HuH-7.5 (cell line): Measurements from ENCODE around the gene NES.

Source experiments
- DNase-seq: peaks from one replicate; pipeline ENCODE4 v3.0.0; 2011; ENCODE audit warnings: low spot score

Gene NES

DNA sequence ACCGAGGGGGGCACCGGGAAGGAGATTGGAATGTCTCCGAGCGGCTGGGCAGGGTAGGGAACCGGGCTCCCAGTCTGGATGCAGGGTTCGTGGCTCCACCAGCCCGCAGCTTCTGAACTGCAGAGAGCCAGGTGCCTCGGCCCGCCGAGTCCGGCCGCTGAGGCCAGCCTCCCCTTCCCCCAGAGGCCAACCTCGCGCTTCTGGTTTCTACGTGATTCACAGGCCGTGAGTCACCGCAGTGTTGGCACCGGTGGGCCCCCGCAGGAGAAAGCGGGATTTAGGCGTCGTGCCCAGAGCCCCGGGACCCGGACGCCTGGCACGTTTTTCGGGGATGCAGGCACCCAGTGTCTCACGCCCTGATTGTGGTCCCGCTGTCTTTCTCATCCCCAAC, 27.7 kb upstream of the NES start:
- DNase-seq: no peak

DNA sequence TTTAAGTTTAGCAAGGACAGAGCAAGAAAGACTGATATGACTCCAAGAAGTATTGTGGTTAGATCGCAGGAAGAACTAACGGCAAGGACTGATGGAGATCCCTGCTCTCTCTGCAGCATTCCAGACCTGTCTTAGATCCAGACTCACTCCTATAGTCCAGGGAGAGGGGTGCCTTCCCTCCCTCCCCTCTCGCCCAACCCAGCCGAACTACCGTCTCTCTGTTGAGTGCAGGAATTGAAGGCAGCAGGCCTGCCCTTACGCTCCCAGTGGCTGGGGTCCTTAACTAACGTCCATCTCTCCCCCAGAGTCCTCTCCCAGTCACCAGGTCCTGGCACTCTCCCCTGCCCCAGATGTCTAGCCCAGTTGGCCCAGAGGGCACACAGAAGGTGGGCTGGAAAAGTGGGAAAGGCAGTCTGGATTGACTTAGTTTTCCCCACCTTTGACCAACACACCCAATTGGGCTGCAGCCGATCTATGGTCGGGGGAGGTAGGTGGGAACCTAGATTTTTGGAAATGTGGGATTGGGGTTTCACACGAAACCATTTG, 27.0 kb upstream of the NES start:
- no peak for DNase-seq

DNA sequence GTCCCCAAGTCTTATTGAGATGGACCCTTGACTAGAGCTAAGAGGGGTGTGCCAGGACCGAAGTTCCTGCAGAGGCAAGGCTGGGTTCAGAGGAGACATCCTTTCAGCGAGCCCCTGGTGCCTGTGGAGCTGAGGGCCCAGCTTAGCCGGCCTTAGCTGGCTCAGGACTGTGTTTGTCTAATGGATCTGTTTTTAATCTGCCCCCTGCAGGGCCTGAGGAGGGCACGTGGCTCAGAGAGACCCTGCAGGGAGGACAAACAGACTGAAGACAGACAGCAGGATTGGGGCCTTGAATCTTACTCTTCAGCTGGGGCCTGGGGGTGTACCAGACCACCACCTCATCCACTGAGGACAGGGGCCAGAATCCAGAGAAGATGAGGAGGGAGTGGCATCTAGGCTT, 26.5 kb upstream of the NES start:
- DNase-seq: no peak

- no peak for DNase-seq
These were observed 26.1 kb upstream of the NES start for GRCh38 chr1:156703336-156703735.

DNA sequence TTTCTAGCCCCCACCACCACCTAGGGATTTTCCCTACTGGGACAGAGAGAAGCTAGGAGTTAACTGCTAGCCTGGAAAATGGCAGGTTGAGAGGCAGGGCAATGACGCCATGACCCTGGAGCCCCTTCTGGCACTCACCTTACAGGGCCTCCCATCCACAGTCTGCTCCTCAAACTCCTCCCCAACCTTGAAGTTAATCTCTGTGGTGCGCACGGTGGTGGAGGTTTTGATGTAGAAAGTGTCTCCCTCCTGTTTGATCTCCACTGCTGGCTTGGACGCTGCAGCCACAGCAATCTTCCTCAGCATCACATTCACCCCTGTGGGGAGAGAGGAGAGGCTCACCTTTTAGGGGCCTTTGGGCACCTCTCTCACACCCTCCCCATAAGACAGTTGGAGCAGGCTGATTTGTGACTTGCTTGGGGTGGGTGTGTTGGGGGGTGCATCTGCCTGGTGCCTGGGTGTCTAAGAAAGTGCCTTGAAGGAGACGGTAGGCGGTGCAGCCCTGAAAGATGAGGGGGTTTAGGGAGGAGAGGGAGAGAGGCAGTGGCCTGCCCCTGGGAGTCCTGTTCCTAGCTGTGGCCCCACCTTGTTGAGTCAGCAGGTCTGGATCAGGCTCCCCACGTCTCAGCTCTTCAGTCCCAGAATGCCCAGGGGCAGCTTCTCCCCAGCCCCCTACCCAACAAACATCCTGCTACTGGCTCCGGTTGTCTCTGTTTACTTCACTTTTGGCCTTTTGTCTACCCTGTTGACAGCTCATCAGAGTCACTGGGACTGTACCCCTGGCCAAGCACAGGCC, 23.7 kb upstream of the NES start:
- no peak for DNase-seq

DNA sequence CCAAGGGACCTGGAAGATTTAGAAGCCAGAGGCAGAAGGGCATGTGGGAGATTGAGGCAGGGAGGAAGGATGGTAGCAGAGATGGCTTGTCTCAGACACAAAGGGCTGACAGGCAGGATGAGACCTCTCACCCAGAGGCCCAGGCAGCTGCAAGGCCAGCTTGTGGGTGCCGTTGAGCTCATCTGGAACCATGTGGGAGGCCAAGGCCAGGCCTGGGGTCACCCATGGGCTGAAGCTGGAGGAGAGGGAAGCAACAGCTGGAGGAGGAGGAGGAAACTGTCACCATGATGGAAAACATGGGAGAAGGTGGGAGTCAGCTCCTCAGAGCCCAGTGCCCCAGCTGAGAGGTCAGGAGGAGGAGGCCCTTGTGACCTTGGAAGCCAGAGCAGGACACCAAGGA, 21.8 kb upstream of the NES start:
- no peak for DNase-seq

DNA sequence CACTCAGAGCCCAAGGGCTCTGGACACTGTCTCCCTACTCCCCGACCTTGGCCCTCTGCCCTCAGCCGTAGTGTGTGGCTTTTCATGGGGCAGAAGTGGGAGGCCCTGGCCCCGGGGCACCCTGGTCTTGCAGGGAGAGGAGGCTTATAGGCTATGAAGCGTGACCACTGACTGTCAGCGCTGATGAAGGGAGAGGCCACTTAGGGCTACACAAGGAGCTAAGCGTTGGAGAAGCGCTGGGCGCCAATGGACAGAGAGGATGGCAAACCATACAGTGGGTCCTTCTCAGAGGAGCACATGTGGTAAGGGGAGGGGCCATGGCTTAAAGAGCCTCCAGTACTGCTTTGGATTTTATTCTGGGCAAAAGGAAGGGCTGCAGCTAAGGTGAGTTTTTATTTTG, 20.3 kb upstream of the NES start:
- DNase-seq: no peak

DNA sequence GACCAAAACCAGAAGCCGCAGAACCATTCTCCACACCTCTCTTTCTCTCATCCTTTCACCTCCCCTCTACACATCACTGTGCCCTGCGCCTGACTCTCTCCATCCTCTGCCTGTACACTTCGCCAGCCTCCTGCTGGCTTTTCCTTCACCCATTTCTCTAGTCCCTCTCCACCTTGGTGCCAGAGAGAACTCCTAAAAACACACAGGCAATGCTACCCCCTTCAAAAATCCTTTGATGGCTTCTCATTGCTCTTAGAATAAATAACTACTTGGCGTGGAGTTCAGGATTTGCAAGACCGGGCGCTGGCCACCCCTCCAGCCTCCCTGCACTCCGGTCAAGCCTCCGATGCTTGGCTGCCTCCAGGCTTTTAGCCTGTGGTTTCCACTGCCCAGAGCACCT, 19.5 kb upstream of the NES start:
- no peak for DNase-seq

DNA sequence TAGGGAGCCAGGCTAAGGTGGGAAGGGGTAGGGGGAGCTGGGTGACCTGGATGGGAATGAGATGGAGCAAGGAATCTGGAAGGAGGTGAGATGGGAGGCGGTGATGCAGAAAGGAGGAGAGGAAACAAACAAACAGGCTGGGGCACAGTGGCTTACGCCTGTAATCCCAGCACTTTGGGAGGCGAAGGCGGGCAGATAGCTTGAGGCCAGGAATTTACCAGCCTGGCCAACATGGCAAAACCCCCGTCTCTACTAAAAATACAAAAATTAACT, 17.4 kb upstream of the NES start:
- DNase-seq: no peak

GRCh38 chr1:156693848-156694689, 16.9 kb upstream of the NES start:
- DNase-seq: no peak

DNA sequence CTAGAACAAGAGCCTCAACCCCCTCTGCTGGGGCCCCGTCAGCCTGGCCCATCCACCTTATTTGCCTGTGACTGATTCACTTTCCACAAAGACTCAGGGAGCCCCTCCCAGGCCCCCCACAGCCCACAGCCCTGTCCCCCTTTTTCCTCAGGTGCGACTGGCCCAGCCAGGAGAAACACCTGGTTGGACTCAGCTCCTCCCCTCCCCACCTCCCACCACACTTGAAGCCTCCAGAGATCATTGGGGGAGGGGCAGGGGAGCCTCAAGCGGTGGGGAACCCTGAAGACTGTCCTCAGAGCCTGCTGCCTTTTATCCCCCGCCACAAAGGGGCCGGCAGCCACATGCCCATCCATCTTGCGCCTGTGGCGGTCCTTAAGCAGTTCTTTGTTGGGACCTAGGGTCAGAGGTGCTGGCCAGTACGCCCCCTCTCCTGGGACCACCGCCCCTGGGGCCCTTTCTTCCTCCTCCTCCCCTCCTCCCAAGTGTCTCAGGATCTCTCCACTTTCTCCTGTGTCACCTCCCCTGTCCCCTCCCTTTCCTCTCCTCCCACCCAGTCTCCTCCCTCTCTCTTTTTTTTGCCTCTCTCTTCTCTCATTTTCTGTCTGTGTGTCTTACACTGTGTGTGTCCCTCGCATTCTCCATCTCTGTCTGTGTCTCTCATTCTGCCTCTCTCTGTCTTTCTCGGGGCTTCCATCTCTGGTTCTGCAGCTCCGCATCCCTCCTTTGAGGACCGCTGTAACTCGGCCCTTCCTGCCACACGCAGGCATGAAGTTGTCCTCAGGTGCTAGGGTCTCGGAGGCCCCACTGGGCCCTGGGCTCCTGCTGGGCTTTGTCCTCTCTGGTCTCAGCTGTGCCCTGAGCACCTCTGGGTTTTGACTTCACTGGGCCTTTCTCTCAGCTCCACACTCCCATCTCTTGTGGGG, 16.0 kb upstream of the NES start:
- no peak for DNase-seq

DNA sequence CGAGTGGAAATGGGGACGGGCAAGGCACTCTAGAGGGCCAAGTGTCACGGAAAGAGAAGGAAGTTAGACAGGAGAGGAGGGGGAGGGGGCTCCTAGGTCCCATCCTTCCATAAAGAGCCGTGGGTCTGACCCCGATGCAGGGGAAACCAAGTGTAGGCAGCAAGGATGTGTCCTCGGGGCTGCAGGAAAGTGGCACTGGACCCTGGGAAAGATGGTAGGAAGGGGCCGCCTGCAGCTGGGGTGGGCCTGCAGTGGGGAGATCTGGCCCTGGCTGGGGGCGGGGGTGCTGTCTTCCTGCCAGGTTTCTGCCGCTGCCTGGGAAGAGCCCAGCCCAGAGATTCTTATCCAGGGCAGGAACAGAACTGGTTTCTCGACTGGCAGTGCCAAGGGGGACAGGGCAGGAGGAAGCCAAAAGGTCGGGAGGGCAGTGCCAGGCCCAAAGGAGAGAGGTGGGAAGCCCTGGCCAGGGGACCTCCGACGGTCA, 15.3 kb upstream of the NES start:
- no peak for DNase-seq

GRCh38 chr1:156691665-156692440, 14.6 kb upstream of the NES start:
- DNase-seq: no peak

- DNase-seq: no peak
These were observed 14.0 kb upstream of the NES start for GRCh38 chr1:156691191-156691590.

DNA sequence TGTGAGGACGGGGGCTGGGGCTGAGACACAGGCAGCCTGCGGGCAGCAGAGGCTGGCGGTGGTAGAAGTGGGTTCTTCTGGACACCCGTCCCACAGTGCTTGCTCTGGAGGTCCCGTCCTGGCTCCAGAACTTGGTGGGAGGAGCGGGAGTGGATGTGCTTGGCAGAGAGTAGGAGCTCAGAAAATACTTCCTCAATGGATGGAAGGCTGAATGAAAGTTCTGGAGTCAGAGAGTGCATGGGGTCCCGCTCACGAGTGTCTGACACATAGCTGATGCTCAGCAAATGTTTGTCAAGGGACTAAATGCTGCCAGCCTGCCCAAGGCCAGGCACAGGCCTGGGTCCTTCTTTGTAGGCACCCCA, 13.4 kb upstream of the NES start:
- no peak for DNase-seq

GRCh38 chr1:156689953-156690674, 12.9 kb upstream of the NES start:
- DNase-seq: no peak

GRCh38 chr1:156689035-156689952, 12.1 kb upstream of the NES start:
- DNase-seq: peak; percentile 79

DNA sequence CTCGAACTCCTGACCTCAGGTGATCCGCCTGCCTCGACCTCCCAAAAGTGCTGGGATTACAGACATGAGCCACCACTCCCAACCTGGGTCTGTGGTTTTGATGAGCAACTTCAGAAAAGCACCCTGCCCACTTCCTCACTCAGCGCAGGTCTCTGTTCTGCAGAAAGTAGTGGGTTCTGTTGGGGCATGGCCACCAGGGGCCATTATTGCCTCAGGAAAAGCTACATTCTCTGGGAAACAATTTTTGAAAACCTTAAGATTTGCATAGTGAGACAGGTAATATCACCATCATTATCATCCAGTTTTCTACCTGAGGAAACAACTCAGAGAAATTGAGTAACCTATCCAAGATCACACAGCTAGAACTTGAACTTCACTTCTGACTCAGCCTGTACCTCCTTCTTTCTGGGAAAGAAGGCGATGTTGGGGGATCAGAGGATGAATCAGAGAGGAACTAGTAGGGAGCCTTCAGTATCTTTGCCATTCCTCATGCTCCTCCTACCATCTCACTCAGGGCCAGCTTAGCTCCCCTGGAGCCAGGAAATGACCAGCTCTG, 7.1 kb upstream of the NES start:
- no peak for DNase-seq

GRCh38 chr1:156682166-156682890, 5.1 kb upstream of the NES start:
- no peak for DNase-seq
